GM18951 (cell line): Measurements from ENCODE around the gene DLEC1.
"Not testable (repeated sequence)": the region's sequence is repeated elsewhere in the genome, so short reads cannot be mapped to it uniquely, and the experiment has no call there.

Experiments used
- POLR2A ChIP-seq: IDR thresholded peaks from 4 replicates; pipeline ENCODE4 v1.6.1; 2011; ENCODE audit warnings: mild to moderate bottlenecking; ENCODE audit not compliant: insufficient read length, insufficient read depth; ENCODE audit errors: extremely low read depth
- in situ Hi-C: fragments of 300-500 bp; cut with MboI; formaldehyde crosslinking; loops from one replicate; pipeline ENCODE4 v1.12.0; 2022; ENCODE audit warnings: low sequenced_read_pairs, mixed read lengths, inconsistent platforms; ENCODE audit not compliant: unreplicated experiment

DLEC1 gene

GRCh38 chr3:38083871-38084333 is 44.9 kb downstream of the DLEC1 start:
- no peak for TF ChIP-seq POLR2A
- in situ Hi-C loops: no loop called here

GRCh38 chr3:38084334-38085310 is 45.6 kb downstream of the DLEC1 start:
- in situ Hi-C loops: no loop called here
- TF ChIP-seq POLR2A: no peak

GRCh38 chr3:38085311-38085942 is 46.4 kb downstream of the DLEC1 start:
- TF ChIP-seq POLR2A: no peak
- in situ Hi-C loops: no loop called here

GRCh38 chr3:38085943-38086324 is 46.9 kb downstream of the DLEC1 start:
- TF ChIP-seq POLR2A: no peak
- in situ Hi-C loops: no loop called here

GRCh38 chr3:38086496-38086895 is 47.5 kb downstream of the DLEC1 start:
- in situ Hi-C loops: no loop called here
- no peak for TF ChIP-seq POLR2A

DNA sequence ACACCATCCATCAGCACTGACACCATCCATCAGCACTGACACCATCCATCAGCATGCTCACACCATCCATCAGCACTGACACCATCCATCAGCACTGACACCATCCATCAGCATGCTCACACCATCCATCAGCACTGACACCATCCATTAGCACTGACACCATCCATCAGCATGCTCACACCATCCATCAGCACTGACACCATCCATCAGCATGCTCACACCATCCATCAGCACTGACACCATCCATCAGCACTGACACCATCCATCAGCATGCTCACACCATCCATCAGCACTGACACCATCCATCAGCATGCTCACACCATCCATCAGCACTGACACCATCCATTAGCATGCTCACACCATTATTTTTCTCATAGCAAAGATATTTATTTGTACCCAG is 48.3 kb downstream of the DLEC1 start:
- in situ Hi-C loops: not testable (repeated sequence)

DNA sequence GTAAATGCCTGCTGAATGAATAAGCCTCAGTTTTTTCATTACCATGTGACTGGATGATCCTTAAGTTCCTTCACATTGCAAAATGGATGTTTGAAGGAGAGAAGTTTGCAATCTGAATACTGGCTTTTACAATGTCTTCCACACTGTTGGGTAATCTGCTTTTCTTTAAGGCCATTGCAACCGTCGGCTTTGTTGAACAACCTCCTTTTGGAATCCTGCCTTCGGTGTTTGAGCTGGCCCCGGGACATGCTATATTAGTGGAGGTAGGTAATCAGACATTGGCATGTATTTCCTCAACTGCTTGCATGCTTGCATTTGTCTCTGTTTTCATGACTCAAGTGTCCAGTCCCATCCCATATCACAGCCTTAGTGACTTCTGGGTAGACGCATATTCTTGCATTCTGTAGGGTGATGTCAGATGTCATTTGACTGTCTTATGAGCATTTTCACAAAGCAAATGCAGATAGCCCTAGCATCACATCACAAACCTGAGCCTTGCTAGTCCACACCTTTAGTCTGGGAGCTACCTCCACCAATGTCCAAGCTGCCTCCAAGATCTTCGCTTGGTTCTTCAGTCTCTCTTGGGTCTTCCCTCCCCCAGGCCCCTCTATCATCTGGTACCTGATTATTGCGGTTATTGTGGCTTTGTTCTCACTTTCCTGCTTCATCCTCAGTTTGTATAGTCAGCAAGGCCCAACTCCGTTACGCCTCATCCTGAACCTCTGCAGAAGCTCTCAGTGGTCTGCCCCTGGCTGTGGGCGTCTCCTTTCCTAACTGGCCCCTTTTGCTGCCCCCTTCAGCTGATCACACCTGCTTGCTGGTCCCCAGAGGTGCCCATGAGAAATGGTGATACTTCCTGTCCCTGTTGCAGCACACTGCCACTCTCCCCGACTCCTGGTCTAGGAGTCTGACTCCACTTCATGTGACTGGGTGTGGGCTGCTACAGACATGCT is 49.4 kb downstream of the DLEC1 start:
- in situ Hi-C loops: no loop called here
- no peak for TF ChIP-seq POLR2A

DNA sequence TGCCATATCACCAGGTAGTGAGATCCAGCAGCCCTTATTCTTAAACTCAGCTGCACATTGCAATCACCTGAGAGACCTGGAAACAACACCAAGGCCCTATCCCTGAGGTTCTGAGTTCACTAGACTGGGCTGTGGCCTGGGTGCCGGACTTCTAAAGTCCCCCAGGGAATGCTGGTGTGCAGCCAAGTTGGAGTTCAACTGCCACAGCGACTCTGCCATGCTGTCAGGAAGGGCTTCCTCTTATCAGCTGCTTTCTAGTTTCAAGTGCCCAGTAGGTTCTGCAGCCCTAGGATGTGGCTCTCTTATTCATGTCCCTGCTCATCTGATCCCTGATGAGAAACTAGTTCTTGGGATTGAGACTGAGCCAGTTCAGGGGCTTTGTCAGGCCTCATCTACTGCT is 50.2 kb downstream of the DLEC1 start:
- in situ Hi-C loops: no loop called here
- no peak for TF ChIP-seq POLR2A

GRCh38 chr3:38090453-38090852 is 51.4 kb downstream of the DLEC1 start:
- no peak for TF ChIP-seq POLR2A
- in situ Hi-C loops: no loop called here

- in situ Hi-C loops: no loop called here
- TF ChIP-seq POLR2A: no peak
Measured at GRCh38 chr3:38094999-38095398, 56.0 kb downstream of the DLEC1 start.

- TF ChIP-seq POLR2A: no peak
- in situ Hi-C loops: no loop called here
Measured at GRCh38 chr3:38095669-38096483, 56.9 kb downstream of the DLEC1 start.

- no peak for TF ChIP-seq POLR2A
- in situ Hi-C loops: no loop called here
Measured at GRCh38 chr3:38097446-38098375, 58.7 kb downstream of the DLEC1 start.

GRCh38 chr3:38098376-38098723 is 59.3 kb downstream of the DLEC1 start:
- in situ Hi-C loops: no loop called here
- TF ChIP-seq POLR2A: no peak
